Stimulated activated memory B cell treated with anti-CD40 and anti-IgM and Interleukin-4, amounts not matched to agents 10 μg/mL and 1 μg/mL and 100 μg/mL, for 72 hours (primary cell): ENCODE results near the gene NCOA1.
"Not testable (repeated sequence)": the region's sequence is repeated elsewhere in the genome, so short reads cannot be mapped to it uniquely, and the experiment has no call there.

Experiments
- ATAC-seq: fragments of 150-1000 bp; cut with Tn5 transposase; 2 replicates; pipeline ENCODE4 v1.10.0; 2021
- H3K27ac Mint-ChIP-seq: one replicate; pipeline ENCODE4 v1.8.0; 2022; ENCODE audit warnings: mild to moderate bottlenecking, mixed read lengths
- H3K27me3 Mint-ChIP-seq: one replicate; pipeline ENCODE4 v1.8.0; 2022; ENCODE audit warnings: mixed read lengths
- H3K36me3 Mint-ChIP-seq: one replicate; pipeline ENCODE4 v1.8.0; 2022; ENCODE audit warnings: mixed read lengths
- H3K4me1 Mint-ChIP-seq: one replicate; pipeline ENCODE4 v1.8.0; 2022; ENCODE audit warnings: mixed read lengths
- H3K4me3 Mint-ChIP-seq: one replicate; pipeline ENCODE4 v1.8.0; 2022; ENCODE audit warnings: mild to moderate bottlenecking, moderate library complexity, mixed read lengths
- H3K9me3 Mint-ChIP-seq: one replicate; pipeline ENCODE4 v1.8.0; 2022; ENCODE audit warnings: mixed read lengths

NCOA1 gene

GRCh38 chr2:24527536-24527935, 36.5 kb downstream of the NCOA1 start:
- no peak for ATAC-seq
- H3K4me3 Mint-ChIP-seq = no peak overlapping the region
- no peak overlapping the region for H3K27ac Mint-ChIP-seq
- H3K27me3 Mint-ChIP-seq = no peaks in the 10 kb centered on the region
- H3K9me3 Mint-ChIP-seq = no peaks in the 10 kb centered on the region
- H3K36me3 Mint-ChIP-seq = peaks cover 6% of the 10 kb centered on the region
- H3K4me1 Mint-ChIP-seq = peaks cover 41% of the 10 kb centered on the region

- Mint-ChIP-seq H3K36me3 (peaks cover 23% of the 10 kb centered on the region), H3K4me3 (no peak overlapping the region), H3K9me3 (peaks cover 2% of the 10 kb centered on the region), H3K4me1 (peaks cover 41% of the 10 kb centered on the region), H3K27ac (no peak overlapping the region), H3K27me3 (no peaks in the 10 kb centered on the region)
- ATAC-seq = no peak
Observed at GRCh38 chr2:24530796-24531195, 39.7 kb downstream of the NCOA1 start.

- Mint-ChIP-seq H3K36me3 (peaks cover 31% of the 10 kb centered on the region), H3K4me1 (peaks cover 42% of the 10 kb centered on the region)
- H3K27ac Mint-ChIP-seq, H3K4me3 Mint-ChIP-seq, H3K9me3 Mint-ChIP-seq, ATAC-seq, H3K27me3 Mint-ChIP-seq: not testable (repeated sequence)
Observed at GRCh38 chr2:24531610-24532009, 40.6 kb downstream of the NCOA1 start.

GRCh38 chr2:24532057-24532456, 41.0 kb downstream of the NCOA1 start:
- not testable (repeated sequence) for H3K27ac Mint-ChIP-seq, H3K27me3 Mint-ChIP-seq, ATAC-seq, H3K9me3 Mint-ChIP-seq, H3K4me3 Mint-ChIP-seq
- Mint-ChIP-seq H3K4me1 (peaks cover 41% of the 10 kb centered on the region), H3K36me3 (peaks cover 36% of the 10 kb centered on the region)

- not testable (repeated sequence) for H3K27ac Mint-ChIP-seq, ATAC-seq, H3K27me3 Mint-ChIP-seq, H3K4me3 Mint-ChIP-seq, H3K9me3 Mint-ChIP-seq
- peaks cover 34% of the 10 kb centered on the region for H3K4me1 Mint-ChIP-seq
- peaks cover 40% of the 10 kb centered on the region for H3K36me3 Mint-ChIP-seq
Observed at GRCh38 chr2:24533574-24533973, 42.5 kb downstream of the NCOA1 start.

GRCh38 chr2:24538720-24539119, 47.7 kb downstream of the NCOA1 start:
- peak; percentile 74 for ATAC-seq
- H3K4me1 Mint-ChIP-seq = peaks cover 42% of the 10 kb centered on the region
- H3K27ac Mint-ChIP-seq = no peak overlapping the region
- peaks cover 19% of the 10 kb centered on the region for H3K9me3 Mint-ChIP-seq
- H3K36me3 Mint-ChIP-seq = peaks cover 54% of the 10 kb centered on the region
- no peaks in the 10 kb centered on the region for H3K27me3 Mint-ChIP-seq
- no peak overlapping the region for H3K4me3 Mint-ChIP-seq

- H3K4me3 Mint-ChIP-seq = no peak overlapping the region
- ATAC-seq = no peak
- H3K4me1 Mint-ChIP-seq = peaks cover 42% of the 10 kb centered on the region
- no peak overlapping the region for H3K27ac Mint-ChIP-seq
- no peaks in the 10 kb centered on the region for H3K27me3 Mint-ChIP-seq
- H3K9me3 Mint-ChIP-seq = peaks cover 24% of the 10 kb centered on the region
- H3K36me3 Mint-ChIP-seq = peaks cover 55% of the 10 kb centered on the region
Observed at GRCh38 chr2:24539258-24539657, 48.2 kb downstream of the NCOA1 start.

- H3K4me1 Mint-ChIP-seq = peaks cover 43% of the 10 kb centered on the region
- H3K9me3 Mint-ChIP-seq = peaks cover 24% of the 10 kb centered on the region
- H3K27me3 Mint-ChIP-seq = no peaks in the 10 kb centered on the region
- no peak for ATAC-seq
- no peak overlapping the region for H3K4me3 Mint-ChIP-seq
- no peak overlapping the region for H3K27ac Mint-ChIP-seq
- H3K36me3 Mint-ChIP-seq = peaks cover 53% of the 10 kb centered on the region
Observed at GRCh38 chr2:24540011-24540477, 49.0 kb downstream of the NCOA1 start.

GRCh38 chr2:24541621-24542020, 50.6 kb downstream of the NCOA1 start:
- ATAC-seq = no peak
- peaks cover 22% of the 10 kb centered on the region for H3K9me3 Mint-ChIP-seq
- peaks cover 42% of the 10 kb centered on the region for H3K36me3 Mint-ChIP-seq
- no peak overlapping the region for H3K4me3 Mint-ChIP-seq
- H3K4me1 Mint-ChIP-seq = peaks cover 35% of the 10 kb centered on the region
- H3K27me3 Mint-ChIP-seq = no peaks in the 10 kb centered on the region
- no peak overlapping the region for H3K27ac Mint-ChIP-seq

GRCh38 chr2:24542269-24542872, 51.3 kb downstream of the NCOA1 start:
- no peaks in the 10 kb centered on the region for H3K27me3 Mint-ChIP-seq
- peaks cover 35% of the 10 kb centered on the region for H3K4me1 Mint-ChIP-seq
- ATAC-seq = no peak
- peaks cover 36% of the 10 kb centered on the region for H3K36me3 Mint-ChIP-seq
- H3K27ac Mint-ChIP-seq = no peak overlapping the region
- H3K9me3 Mint-ChIP-seq = peaks cover 18% of the 10 kb centered on the region
- H3K4me3 Mint-ChIP-seq = no peak overlapping the region

- peaks cover 35% of the 10 kb centered on the region for H3K4me1 Mint-ChIP-seq
- H3K4me3 Mint-ChIP-seq = no peak overlapping the region
- H3K27me3 Mint-ChIP-seq = no peaks in the 10 kb centered on the region
- no peak for ATAC-seq
- peaks cover 44% of the 10 kb centered on the region for H3K36me3 Mint-ChIP-seq
- peaks cover 17% of the 10 kb centered on the region for H3K9me3 Mint-ChIP-seq
- no peak overlapping the region for H3K27ac Mint-ChIP-seq
Observed at GRCh38 chr2:24543252-24543651, 52.2 kb downstream of the NCOA1 start.

- peaks cover 56% of the 10 kb centered on the region for H3K36me3 Mint-ChIP-seq
- peaks cover 17% of the 10 kb centered on the region for H3K9me3 Mint-ChIP-seq
Observed at GRCh38 chr2:24544456-24545115, 53.5 kb downstream of the NCOA1 start.

GRCh38 chr2:24546669-24547068, 55.6 kb downstream of the NCOA1 start:
- H3K27me3 Mint-ChIP-seq = no peaks in the 10 kb centered on the region
- H3K27ac Mint-ChIP-seq = no peak overlapping the region
- H3K9me3 Mint-ChIP-seq = peaks cover 18% of the 10 kb centered on the region
- peaks cover 27% of the 10 kb centered on the region for H3K4me1 Mint-ChIP-seq
- ATAC-seq = no peak
- no peak overlapping the region for H3K4me3 Mint-ChIP-seq
- peaks cover 55% of the 10 kb centered on the region for H3K36me3 Mint-ChIP-seq

More at GRCh38 chr2:24544456-24545115, 53.5 kb downstream of the NCOA1 start:
- H3K27me3 Mint-ChIP-seq = no peaks in the 10 kb centered on the region
- H3K4me3 Mint-ChIP-seq = no peak overlapping the region
- no peak for ATAC-seq
- no peak overlapping the region for H3K27ac Mint-ChIP-seq
- H3K4me1 Mint-ChIP-seq = peaks cover 24% of the 10 kb centered on the region

- ATAC-seq = no peak
- H3K4me1 Mint-ChIP-seq = peaks cover 32% of the 10 kb centered on the region
- no peak overlapping the region for H3K4me3 Mint-ChIP-seq
- H3K27ac Mint-ChIP-seq = no peak overlapping the region
- peaks cover 13% of the 10 kb centered on the region for H3K9me3 Mint-ChIP-seq
- H3K36me3 Mint-ChIP-seq = peaks cover 50% of the 10 kb centered on the region
- no peaks in the 10 kb centered on the region for H3K27me3 Mint-ChIP-seq
Observed at GRCh38 chr2:24548058-24548457, 57.0 kb downstream of the NCOA1 start.

GRCh38 chr2:24550301-24550700, 59.2 kb downstream of the NCOA1 start:
- Mint-ChIP-seq H3K4me1 (peaks cover 24% of the 10 kb centered on the region), H3K36me3 (peaks cover 53% of the 10 kb centered on the region)
- H3K27me3 Mint-ChIP-seq, H3K27ac Mint-ChIP-seq, H3K9me3 Mint-ChIP-seq, H3K4me3 Mint-ChIP-seq, ATAC-seq: not testable (repeated sequence)

- no peak for ATAC-seq
- Mint-ChIP-seq H3K27me3 (no peaks in the 10 kb centered on the region), H3K4me3 (no peak overlapping the region)
Observed at GRCh38 chr2:24551016-24551415, 60.0 kb downstream of the NCOA1 start.

More at GRCh38 chr2:24551016-24551415, 60.0 kb downstream of the NCOA1 start:
- Mint-ChIP-seq H3K36me3 (peaks cover 60% of the 10 kb centered on the region), H3K27ac (no peak overlapping the region), H3K4me1 (peaks cover 24% of the 10 kb centered on the region), H3K9me3 (peaks cover 10% of the 10 kb centered on the region)
